NT2/D1 (cell line): ENCODE measurements around the gene METTL27.

Experiments used
- SUZ12 ChIP-seq: IDR thresholded peaks from 2 replicates; pipeline ENCODE4 v1.6.1; 2011; ENCODE audit not compliant: insufficient read length, insufficient read depth; ENCODE audit errors: extremely low read depth
- YY1 ChIP-seq: IDR thresholded peaks from 2 replicates; pipeline ENCODE4 v1.6.1; 2011; ENCODE audit not compliant: insufficient read length, insufficient read depth

- TF ChIP-seq SUZ12, result no peak
- TF ChIP-seq YY1, result no peak
These were observed 55.7 kb downstream of the METTL27 start for GRCh38 chr7:73786588-73786987.
